Activated naive CD4-positive, alpha-beta T cell (primary cell): ENCODE measurements around the gene FAM219A.

Experiments
- DNase-seq, 4 experiments: peaks; one replicate each; lab custom pipeline; 2025; lab: John Stamatoyannopoulos, UW

The FAM219A gene

DNA sequence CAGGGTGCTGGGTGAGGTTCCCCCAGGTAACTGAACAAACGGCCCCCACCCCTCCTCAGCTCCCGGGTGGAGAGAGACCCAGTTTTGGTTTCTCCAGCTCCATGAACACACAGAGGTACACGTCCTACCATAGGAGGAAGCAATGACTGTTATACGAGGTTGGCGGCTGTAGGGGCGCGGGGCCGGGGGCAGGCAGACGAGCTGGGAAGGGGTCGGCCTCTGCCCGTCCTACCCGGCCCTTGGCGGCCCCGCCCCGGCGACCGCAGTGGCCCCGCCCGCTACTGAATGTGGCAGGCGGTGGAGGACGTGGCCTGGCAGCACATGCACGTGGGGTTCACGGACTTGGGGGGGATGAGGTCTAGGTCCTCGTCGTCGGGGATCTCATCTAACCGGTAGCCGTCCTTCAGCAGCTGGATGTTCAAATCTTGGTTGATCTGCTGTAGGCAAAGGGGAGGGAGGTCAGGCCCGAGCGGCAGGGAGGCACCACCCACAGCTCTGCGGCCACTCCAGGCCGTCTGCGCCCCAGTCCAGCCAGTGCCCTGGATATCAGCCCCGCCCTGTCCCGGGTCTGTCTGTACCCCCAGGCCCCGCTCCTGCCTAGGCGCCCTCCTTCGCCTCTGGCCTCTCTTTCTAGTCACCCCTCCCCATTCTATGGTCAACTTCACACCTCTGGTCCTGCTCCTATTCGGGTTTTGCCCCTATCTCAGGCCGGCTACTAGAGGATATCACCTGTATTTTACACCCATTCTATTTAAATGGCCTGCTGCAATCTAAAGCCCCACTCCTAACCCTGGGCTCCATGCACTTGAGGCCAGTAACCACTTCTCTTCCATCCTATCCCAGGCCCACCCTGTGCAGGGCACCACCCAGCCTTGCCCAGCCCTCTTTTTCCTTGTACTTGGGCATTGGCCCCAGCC, 57.4 kb downstream of the FAM219A start:
- DNase-seq: no peak

DNA sequence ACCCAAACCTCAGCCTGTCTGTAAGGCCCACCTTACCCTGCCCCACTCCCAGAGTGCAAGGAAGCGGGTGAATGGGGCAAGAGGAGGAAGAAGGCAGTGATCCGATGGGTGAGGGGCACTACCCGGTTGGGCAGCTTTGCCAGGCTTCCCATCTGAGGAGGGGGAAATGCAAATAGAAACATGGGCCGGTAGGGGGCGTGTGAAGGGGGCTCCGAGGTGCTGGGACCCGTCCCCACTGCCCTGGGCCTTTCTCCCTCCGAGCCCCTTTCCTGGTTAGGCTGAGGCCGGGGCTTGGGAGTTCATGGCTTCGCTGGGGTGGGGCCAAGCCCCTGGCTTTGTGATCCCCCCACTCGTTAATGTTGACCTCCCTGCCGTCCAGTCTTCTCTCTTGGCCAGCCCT, 58.1 kb downstream of the FAM219A start:
- no peak for DNase-seq

DNA sequence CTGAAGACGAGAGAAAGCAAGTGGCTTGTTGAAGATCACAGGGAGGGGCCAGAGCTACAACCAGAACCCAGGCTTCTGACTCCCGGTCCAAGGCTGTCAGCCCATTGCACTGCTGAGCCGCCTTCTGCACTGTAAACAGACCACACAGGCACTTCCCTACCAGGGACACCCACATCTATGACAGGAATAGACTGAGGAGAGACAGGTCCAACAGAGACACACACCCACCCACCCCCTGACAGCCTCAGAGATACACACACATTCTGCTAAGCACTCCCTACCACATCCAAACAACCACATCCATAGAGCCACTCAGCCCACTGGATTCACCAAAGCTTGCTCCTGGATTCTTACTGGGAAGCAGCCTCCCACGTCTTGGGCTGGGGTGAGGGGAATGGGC, 58.6 kb downstream of the FAM219A start:
- DNase-seq: no peak

DNA sequence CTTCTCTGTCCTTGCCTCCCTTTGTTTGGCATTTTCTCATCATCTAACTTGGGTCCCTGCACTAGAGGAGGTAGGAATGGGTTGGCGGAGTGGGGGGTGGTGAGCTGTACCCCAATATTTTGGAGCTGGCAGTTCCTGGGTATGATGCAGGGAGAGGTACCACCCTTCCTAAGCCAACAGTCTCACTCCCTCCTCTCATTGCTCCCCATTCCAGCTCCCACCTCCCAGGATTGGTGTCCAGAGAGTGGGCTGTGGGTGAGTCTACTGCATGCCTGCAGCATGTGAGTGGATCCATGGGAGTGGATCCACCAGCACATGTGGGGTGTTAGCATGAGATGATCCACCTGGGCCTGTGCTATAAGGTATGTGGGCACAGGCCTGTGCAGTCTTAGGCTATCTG, 59.5 kb downstream of the FAM219A start:
- DNase-seq: no peak

DNA sequence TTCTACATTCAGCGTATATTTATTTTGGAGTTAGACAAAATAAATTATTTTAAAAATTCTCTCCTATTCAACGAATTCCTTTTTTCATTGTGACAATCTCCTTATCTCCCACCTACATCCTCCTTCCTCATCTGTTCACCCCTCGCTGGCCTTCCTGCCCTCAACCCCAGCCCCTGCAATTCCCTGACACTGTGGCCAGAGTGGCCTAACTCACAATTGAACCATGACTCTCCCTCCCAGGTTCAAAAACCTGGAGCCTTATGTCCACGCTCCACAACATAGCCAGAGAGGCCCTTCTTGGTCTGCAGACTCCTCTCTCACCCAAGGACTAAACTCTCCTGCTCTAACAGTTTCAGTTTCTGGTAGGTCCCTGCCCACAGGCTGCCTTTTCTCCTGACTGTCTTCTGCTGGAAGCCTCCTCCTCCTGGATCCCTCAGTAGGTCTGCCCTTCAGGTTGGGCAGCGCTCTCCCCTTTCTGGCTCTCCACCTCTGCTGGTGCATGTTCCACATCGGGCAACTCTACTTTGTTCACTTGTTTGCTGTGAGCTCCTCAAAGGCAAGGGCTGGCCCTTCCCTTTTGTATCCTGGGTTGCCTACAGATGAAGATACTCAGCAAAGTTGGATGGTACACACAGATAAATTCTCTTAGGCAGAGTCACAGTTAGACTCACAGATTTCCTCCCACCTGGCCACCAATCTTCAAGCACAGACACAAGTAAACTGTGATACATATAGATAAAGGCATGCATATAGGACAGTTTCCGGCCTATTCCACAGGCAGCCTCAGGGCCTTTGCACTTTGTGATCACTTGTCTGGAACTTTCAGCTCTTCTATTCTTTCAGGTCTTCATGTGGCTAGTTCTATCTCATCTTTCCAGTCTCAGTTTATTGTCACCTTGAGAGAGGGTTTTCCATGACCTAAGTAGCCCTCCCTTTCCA, 61.8 kb downstream of the FAM219A start:
- DNase-seq: no peak

DNA sequence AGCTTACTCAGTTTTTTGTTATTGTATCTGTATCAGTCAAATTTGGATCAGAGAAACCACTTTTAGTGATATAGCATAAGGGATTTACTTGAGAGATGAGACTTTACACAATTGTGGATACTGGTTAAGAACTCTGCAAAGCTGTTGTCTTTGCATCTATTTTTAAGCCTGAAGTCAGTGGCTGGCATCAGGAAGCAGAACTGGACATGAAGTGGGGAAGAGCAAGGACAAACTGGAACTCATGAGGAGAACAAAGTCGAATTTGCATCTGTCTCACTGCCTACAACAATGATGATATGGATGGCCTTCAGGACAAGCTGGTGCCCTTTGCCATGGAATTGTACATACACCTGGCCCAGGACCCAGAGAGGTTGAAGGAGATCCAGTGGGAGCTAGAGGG, 65.9 kb downstream of the FAM219A start:
- no peak for DNase-seq

DNA sequence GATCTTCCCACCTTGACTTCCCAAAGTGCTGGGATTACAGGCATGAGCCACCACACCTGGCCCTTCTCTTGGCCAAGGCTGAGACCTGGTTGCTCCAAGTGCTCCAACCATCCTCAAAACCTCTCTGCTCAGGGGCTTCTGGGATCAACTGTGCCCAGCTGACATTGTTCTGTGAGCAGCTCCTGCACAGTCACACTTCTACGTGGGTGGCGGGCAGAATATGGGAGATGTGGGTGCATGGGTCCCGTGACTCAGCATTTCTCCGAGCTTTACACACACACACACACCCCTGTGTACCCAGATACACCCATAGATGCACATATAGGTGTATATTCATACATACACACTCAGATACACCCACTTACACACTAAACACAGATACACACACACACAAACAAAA, 71.1 kb downstream of the FAM219A start:
- no peak for DNase-seq

DNA sequence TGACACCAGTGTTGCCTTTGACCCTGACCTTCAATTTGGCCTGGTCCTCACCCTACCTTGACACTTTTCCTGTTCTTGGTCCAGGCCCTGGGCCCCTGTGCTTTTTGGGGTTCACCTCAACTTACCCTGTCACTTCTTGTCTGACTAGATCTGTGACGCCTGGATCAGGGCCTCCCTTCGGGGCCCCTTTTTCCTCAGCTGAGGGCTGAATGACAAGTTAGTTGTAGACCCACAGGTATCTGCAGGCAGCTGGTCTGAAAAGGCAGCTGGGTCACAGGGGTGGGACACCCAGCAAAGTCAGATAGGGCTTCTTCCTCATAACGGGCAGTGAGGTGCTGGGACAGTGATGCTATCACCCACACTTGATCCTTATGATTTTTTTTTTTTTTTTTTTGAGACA, 71.7 kb downstream of the FAM219A start:
- no peak for DNase-seq

DNA sequence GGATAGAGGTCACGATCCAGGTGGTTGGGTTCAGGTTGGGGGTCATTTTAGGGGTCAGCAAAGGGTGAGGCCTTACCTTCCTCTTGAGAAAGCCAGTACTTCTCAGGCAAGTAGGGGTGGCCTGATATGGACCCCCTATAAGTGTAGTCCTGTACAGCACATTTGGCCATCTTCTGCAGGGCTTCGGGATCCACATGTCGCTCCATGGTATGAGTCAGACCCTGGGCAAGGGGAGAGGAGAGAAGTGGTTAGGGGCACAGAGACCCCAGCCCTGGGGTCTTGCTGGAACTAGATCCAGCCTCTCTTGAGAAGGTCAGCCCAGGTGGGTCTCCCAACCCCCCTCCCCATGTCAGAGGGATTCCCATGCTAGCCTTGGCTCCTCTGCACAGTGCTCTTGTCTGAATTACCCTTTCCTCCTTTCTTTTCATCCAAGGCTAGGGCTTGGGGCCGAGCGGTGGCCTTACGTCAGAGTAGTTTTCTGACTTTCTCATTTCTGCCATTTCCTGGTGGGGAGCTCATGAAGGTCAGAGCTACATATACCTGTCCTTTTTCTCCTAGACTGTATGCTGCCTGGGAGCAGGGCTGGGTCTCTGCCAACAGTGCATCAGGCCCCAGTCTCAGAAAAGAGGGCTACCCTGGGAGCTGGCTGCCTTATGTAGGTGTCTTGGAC, 72.7 kb downstream of the FAM219A start:
- DNase-seq: no peak

DNA sequence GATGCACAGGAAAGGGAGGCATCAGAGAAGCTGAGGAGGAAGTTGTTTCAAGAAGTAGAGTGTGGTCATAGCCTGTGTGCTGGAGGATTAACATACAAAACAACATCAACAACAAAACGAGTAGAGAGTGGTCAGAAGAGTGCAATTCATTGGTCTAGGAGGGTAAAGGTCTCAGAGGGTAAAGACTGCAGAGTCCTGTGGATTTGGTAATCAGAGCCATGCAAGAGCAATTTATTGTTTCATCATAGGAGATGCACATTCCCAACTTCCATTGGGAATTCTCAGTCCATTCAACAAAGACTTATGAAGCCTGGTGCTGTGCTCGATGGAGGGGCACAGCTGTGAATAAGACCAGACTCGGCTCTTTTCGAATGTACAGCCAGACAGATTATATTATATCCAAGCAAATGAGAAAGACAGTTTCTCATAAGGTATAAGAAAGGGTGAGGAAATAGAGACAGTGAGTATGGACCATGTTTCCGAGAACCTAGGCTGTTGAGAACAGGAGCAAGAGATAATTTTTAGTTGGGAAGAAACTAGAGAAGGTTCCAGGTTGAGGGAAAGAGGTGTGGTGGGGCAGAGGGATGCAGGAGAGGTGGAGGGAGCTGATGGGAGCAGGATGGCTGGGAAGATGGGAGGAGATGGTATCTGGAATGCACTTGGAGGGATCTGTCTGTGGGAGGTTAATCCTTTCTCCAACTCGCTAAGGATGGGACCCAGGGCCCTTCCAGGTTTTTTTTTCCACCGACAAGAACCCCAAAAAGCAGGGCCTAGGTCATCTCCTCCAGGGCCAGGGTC, 73.8 kb downstream of the FAM219A start:
- DNase-seq: no peak

DNA sequence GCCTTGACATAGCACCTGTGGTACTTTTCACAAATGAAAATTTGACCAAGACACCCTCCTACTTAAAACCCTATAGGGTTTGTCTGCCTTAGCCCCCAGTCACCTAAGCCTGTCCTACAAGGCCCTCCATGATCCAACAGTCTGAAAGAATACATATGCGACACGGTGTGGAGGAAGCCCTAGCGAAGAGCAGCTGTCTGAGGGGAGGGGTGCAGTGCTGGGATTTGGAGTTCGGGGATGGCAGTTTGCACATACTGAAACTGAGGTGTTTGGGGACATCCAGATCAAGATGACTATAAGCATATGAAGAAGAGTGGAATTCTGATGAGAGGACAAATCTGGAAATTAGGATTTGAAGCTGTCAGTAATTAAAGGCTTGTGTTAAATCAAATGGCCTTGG, 74.5 kb downstream of the FAM219A start:
- DNase-seq: no peak

DNA sequence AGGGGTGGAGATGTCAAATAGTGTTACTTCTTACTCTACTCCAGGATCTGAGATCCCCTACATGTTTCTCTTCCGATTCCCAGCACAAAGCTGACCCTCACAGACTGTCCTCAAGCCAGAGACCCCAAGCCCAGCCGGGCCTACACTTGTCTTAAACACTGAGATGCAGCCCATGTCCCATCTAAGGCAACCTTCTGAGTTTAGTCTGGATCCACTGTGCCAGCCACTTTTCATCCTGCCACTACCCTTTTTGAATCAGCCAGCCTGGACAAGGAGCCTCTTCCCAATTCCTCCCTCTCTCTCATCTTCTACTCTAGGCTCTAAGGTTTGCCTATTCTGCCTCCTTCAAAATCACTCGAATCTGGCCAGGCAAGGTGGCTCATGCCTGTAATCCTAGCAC, 75.5 kb downstream of the FAM219A start:
- no peak for DNase-seq

DNA sequence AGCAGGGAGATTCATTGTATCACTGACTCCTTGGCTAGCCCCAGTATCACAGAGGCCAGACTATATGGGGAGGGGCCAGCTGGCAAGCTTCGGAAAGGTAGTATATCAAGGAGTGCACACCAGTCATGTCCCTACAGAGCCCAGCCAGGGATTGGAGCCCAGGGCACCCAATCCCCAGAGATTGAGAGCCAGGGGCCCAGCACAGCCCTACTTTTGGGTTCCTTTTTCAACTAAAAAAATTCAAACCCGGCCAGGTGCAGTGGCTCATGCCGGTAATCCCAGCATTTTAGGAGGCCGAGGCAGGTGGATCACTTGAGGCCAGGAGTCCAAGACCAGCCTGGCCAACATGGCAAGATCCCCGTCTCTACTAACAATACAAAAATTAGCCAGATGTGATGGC, 76.3 kb downstream of the FAM219A start:
- DNase-seq: no peak

DNA sequence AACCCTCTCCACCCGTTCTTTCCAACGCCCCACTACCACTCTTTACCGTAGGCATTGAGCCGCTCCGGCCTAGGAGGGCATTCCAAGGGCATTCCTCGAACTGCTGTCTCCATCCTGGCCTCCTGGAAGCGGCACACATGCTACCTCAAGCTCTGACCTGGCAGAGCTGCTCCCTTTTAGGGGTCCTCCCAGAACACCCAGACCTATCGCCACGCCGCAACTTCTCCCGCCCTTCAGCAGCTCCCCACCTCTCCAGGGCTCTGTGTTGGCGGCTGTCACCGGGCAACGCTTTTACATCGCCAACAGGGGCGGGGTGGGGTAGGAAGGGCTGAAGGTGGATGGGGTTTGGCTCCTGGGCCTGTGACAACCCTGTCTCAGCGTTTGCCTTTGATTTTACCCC, 77.0 kb downstream of the FAM219A start:
- DNase-seq: no peak

DNA sequence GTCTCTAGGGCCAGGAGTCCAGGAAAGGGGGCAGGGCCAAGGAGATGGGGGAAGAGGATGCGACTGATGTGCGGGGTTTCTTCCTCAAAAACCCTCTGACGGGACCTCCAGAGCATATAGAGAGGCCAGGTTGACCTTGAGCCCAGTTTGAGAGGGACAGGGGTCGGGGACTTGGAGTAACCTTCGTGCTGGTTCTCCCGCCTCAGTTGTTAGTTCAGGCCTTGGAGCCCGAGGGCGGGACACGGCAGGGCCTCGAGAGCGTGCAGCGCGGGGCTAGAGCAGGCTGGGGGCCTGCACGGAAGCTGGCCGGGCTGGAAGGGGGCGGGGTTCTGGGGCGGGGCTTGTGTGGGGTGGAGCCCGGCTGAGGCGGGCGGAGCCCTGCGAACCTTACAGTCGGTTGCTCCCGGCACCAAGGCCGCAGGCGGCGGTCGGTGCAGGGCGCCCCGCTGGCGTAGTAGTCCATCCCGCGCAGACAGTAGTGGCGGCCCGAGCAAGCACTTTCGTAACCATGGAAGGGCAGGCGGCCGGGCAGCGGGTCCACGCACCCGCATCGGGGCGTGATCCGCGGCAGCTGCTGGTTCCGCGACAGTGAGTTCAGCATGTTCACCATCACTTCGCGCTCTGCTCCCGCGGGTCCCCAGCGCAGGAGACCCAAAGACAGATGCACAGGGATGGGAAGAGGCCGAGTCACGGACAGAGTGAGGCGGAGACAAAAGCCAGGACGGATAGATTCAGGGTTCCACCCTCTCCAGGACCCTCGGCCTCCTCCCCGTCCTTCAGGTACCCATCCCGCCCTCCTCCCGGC, 77.7 kb downstream of the FAM219A start:
- DNase-seq: peak; percentile 40 to 82 (median 64)

DNA sequence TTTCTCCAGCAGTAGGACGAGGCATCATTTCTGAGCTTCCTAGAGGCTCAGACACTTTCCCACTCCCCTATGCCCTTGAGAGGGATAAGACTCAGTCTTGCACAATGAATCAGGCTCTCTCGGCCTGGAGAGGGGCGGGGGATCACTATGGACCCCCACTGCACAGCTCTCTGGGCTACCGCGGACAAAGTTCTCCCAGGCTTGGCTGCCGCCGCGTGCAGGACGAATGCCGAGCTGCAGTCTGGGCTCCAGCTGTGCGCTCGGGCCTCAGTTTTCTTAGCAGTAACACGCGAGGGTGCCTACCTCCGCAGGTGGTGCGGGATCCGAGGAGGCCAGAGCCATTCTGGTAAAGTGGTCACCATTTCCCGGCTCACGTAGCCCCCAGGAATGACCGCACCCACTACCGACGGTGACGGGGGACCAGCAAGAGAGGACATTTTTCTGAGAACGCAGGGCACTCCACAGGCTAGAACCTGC, 78.3 kb downstream of the FAM219A start:
- peak in 1 of 4 experiments; percentile 17 for DNase-seq

DNA sequence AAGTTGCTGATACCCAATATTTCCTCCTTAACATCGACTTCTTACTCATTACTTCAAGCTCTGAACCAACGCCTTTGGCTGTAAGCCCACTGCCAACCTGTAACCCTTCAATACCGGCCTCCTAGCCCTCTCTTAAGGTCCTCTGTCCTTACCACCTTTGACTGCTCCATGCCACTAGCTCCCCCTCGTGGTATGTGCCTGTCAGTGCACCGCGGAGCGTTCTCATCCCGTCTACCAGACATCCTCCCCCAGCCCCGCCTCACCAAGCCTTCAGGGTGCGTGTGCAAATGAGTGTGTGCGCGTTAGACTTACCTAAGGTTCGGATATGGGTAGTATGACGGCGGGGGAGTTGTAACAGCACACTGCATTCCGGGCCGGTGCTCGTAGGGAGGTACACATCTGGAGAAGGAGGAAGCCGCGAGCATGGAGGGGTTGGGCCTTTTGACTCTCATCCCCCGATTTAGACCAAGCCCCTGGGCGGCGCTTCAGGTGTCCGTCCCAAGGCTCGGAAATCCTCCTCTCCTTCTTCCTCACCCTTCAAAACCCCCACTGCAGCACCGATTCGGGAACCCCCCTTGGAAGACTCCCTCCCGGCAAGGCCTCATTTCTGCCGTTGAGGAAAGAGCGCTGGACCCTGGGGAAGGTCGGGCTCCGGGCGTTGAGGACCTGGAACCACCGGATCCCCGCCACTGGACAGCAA, 78.9 kb downstream of the FAM219A start:
- DNase-seq: peak; percentile 64 to 87 (median 83)

DNA sequence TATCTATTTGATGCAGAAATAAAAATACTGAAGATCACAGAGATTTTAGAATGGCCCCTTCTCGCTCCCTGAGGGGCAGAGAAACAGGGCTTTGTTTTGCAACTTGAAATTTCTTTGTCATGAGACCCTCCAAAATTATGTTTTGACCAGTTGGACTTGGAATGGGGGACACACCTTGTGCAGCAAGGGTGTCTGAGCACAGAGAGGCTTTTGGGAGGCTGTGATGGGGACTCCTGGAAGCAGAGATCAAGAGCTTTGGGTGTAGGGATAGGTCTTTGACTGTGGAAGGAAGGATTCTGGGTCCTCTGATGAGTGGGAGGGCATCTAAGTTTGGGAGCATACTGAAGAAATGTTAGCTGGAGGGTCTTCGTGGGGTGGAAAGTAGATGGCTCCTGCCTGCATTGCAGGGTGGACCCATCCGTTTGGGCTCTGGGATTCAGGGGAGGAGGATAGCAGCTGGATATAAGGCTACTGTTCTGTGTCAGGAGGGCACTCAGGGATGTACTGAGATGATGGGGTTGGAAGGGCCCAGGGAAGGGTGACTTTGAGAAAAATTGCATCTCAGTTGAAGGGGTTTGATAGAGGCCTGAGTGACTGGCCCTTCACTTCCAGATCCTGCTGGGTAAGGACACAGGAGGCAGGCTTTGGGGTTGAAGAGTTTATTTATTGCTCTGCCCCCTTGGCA, 79.9 kb downstream of the FAM219A start:
- no peak for DNase-seq

DNA sequence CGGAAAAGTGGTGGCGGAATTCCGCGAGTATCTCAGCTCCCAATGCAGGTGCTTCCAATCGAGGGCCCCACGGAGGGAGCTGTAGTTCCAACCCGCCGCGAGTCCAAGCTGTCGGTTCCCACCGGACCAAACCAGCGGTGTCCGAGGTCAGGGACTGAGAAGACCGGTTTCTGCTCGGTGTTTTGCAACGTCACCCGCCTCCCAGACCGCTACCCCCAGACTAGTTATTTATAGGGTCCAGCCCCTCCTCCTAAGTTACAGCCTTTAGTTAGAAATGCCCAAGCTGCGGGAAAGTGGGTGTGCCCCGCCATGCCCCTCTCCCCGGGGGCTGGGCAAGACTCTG, 81.0 kb downstream of the FAM219A start:
- DNase-seq: no peak
